SJSA1 (cell line): Measurements from ENCODE around the gene N4BP2L1. TPM values are rescaled to one million over a fixed set of nuclear protein-coding genes. Genes with fewer than 3 reads are reported as not detected.

Source experiments
- total RNA-seq: library from RNA; depleted of rRNA; stranded (reverse); fragments of >200 nt; shearing (Covaris generic); gene quantifications from 2 replicates; pipeline ENCODE4 v1.2.3, GENCODE V29; 2014; rRNA removed

The N4BP2L1 gene
- total RNA-seq, 1 experiment from 2014 or later, result 0.53 TPM

Other genes with a start within 250 kb of the N4BP2L1 start
- gene ZAR1L, start 112.8 kb downstream of the N4BP2L1 start, total RNA-seq, result 0.21 TPM in 1 of 2 replicates, not detected in the other
- 7.7 and 14.7 TPM in 2 replicates for gene BRCA2, start 112.6 kb downstream of the N4BP2L1 start, total RNA-seq
- 28.9 and 44.4 TPM in 2 replicates for gene N4BP2L2, start 110.7 kb upstream of the N4BP2L1 start, total RNA-seq
- 14.9 and 15.5 TPM in 2 replicates for gene PDS5B, start 158.3 kb upstream of the N4BP2L1 start, total RNA-seq